OCI-LY7 (cell line): Measurements from ENCODE around the gene FOXE1.

Source experiments
- EZH2phosphoT487 ChIP-seq: fragments of 200-600 bp; sonication (generic); IDR thresholded peaks from 2 replicates; pipeline ENCODE4 v1.6.1; 2018; ENCODE audit warnings: low read depth, borderline replicate concordance, mild to moderate bottlenecking, mixed run types, antibody characterized with exemption, low read length, moderate library complexity, mixed read lengths
- TF ChIP-seq, protein P1 (sequence below): fragments of 200-600 bp; sonication (generic); conservative IDR thresholded peaks from 2 replicates; pipeline ENCODE4 v1.5.1; 2014; ENCODE audit warnings: mild to moderate bottlenecking, antibody characterized with exemption, low read length, moderate library complexity, mixed read lengths

GRCh38 chr9:97840521-97840920 lies 12.5 kb upstream of the FOXE1 start:
- TF ChIP-seq, protein P1, sequence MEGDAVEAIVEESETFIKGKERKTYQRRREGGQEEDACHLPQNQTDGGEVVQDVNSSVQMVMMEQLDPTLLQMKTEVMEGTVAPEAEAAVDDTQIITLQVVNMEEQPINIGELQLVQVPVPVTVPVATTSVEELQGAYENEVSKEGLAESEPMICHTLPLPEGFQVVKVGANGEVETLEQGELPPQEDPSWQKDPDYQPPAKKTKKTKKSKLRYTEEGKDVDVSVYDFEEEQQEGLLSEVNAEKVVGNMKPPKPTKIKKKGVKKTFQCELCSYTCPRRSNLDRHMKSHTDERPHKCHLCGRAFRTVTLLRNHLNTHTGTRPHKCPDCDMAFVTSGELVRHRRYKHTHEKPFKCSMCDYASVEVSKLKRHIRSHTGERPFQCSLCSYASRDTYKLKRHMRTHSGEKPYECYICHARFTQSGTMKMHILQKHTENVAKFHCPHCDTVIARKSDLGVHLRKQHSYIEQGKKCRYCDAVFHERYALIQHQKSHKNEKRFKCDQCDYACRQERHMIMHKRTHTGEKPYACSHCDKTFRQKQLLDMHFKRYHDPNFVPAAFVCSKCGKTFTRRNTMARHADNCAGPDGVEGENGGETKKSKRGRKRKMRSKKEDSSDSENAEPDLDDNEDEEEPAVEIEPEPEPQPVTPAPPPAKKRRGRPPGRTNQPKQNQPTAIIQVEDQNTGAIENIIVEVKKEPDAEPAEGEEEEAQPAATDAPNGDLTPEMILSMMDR: no peak
- no peak for TF ChIP-seq EZH2phosphoT487
